ENCODE data around the gene GATAD2B.
A peak's percentile ranks its signal among the peaks of the same experiment; 100 is the strongest.
"Not testable (repeated sequence)": the region's sequence is repeated elsewhere in the genome, so short reads cannot be mapped to it uniquely, and the experiment has no call there.

Gene GATAD2B

DNA sequence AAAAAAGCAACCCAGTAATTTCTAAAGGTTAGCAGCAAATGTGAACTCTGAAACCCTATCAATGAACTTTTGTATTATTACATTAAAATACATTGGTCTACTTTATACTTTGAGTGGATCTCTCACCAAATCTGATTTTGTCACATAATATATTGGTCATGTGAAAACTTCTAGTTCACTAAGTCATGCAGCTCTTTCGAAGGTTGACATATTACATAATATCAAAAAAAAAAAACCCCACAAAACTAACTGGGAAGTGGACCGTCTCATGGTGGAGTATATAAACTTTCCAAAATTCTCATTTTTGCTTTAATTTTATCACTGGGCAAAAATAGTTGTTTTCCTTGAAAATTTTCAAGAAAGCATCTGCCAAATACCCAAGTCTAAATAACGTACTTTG lies 50.4 kb downstream of the GATAD2B start:
- FAIRE-seq (no peak), DNase-seq (ENCODE audit: insufficient read length) (no peak)
- TF ChIP-seq TAF1 (IDR thresholded peaks at IDR 0.05; ENCODE audit: borderline replicate concordance, low read depth, low read length) (no peak), POLR2AphosphoS5 (IDR thresholded peaks at IDR 0.05; ENCODE audit: low read depth, low read length) (no peak)

DNA sequence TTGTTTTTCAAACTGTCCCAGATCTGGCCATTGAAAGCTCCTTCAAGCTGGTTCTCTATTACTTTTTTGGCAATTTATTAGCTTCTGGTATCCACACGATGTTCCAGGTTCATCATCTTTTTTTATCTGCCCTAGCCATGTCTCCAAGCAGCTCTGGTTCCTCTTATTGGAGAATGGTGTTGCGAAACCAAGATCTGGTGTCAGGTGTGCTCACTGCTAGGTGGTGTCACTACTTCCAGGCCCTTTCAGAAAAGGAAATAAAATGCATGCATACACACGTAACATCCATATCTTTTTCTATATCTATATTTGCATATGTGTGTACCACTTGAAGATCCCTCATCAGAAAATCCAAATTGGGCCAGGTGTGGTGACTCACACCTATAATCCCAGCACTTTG lies 53.3 kb downstream of the GATAD2B start:
- TF ChIP-seq POLR2AphosphoS5 (IDR thresholded peaks at IDR 0.05; ENCODE audit: low read depth, low read length) (no peak), POLR2A (IDR thresholded peaks at IDR 0.05; ENCODE audit: low read depth, low read length) (no peak)
- DNase-seq (ENCODE audit: insufficient read length): no peak
- FAIRE-seq: no peak

DNA sequence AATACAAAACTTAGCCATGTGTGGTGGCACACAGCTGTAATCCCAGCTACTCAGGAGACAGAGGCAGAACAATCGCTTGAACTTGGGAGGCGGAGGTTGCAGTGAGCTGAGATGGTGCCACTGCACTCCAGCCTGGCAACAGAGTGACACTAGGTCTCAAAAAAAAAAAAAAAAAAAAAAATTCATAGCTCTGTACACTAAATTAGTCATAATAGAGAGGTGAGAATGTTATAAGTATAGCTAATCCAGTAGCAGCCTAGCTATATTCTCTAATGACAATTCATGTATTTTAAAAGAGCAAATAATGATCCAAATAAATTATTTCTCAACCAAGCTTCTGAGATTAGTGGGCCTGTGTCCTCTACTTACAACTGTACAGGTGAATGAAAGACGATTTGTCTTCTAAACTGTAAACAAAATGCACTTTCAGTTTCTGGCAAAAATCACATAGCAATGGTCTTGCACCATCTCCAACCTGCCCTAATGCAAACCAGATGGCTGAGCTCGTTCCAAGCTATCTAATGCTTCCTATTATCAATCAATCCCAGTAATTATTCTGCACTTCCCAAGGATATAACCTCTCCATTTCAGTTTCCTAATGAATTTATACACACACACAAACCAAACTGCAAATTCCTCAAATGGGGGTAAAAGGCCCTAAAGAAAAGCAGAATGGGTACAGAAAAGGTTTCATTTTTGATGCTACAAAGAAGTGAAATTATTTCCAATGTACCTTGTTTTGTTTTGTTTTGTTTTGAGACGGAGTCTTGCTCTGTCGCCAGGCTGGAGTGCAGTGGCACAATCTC lies 56.5 kb downstream of the GATAD2B start:
- DNase-seq (ENCODE audit: insufficient read length): no peak

DNA sequence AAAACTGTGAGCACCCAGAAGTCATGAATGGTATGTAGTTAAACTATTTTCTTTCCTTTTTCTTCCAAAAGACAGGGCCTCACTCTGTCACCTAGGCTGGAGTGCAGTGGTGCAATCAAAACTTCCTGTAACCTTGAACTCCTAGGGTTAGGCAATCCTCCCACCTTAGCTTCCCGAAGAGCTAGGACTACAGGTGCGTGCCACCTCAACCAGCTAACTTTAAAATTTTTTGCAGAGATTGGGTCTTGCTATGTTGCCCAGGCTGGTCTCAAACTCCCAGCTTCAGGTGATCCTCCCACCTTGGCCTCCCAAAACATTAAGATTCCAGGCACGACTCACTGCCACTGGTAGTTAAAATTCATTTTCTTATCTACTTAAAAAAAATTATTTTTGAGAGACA lies 62.5 kb downstream of the GATAD2B start:
- no peak for TF ChIP-seq POLR2A (IDR thresholded peaks at IDR 0.05; ENCODE audit: low read depth, low read length)
- no peak for TF ChIP-seq POLR2AphosphoS5 (IDR thresholded peaks at IDR 0.05; ENCODE audit: low read depth, low read length)
- TF ChIP-seq TAF1 (IDR thresholded peaks at IDR 0.05; ENCODE audit: borderline replicate concordance, low read depth, low read length): no peak
- no peak for FAIRE-seq
- no peak for DNase-seq (ENCODE audit: insufficient read length)

More for the DNA sequence above, 56.5 kb downstream of the GATAD2B start:
- FAIRE-seq: no peak
- TF ChIP-seq POLR2A (IDR thresholded peaks at IDR 0.05; ENCODE audit: low read depth, low read length) (no peak), POLR2AphosphoS5 (IDR thresholded peaks at IDR 0.05; ENCODE audit: low read depth, low read length) (no peak), TAF1 (IDR thresholded peaks at IDR 0.05; ENCODE audit: borderline replicate concordance, low read depth, low read length) (no peak)

DNA sequence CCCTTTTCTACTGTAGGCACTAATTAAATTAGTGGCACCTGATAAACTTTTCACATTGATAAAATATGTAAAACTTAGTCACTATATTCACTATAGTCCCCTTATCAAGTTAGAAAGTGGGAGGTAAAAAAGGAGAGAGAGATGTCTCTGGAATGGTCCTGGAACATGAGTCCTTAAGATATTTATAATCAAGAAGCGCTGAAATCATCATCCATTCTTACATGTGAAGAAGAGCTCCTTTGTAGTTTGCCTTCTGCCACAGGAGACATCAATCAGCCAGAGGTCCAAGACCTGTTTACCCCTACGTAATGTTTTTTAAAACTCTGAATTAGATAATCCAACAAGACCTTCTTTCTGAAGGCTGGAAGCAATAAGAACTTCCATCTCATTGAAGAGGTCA lies 65.3 kb downstream of the GATAD2B start:
- FAIRE-seq (no peak), DNase-seq (ENCODE audit: insufficient read length) (no peak)
- TF ChIP-seq TAF1 (IDR thresholded peaks at IDR 0.05; ENCODE audit: borderline replicate concordance, low read depth, low read length) (no peak), POLR2A (IDR thresholded peaks at IDR 0.05; ENCODE audit: low read depth, low read length) (no peak), POLR2AphosphoS5 (IDR thresholded peaks at IDR 0.05; ENCODE audit: low read depth, low read length) (no peak)

DNA sequence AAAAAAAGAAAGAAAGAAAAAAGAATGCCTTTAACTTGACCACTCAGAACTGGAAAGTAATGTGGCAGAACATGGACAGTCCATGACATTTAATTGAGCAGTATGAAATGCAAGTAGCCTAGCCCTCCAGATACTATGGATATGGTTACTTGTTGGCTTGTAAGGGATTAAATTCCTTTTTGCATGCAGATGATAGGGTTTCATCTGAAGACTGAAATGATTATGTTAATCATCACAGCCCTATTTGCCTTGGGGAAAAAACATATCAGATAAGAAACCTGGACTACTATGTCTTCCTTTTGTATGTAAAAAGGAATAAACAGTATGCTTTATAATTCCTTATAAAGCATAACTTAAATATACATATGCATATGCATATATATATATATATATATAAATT lies 66.0 kb downstream of the GATAD2B start:
- TF ChIP-seq POLR2AphosphoS5 (IDR thresholded peaks at IDR 0.05; ENCODE audit: low read depth, low read length): no peak
- TF ChIP-seq POLR2A (IDR thresholded peaks at IDR 0.05; ENCODE audit: low read depth, low read length): no peak
- TF ChIP-seq TAF1 (IDR thresholded peaks at IDR 0.05; ENCODE audit: borderline replicate concordance, low read depth, low read length): no peak
- DNase-seq (ENCODE audit: insufficient read length) (no peak), FAIRE-seq (no peak)

DNA sequence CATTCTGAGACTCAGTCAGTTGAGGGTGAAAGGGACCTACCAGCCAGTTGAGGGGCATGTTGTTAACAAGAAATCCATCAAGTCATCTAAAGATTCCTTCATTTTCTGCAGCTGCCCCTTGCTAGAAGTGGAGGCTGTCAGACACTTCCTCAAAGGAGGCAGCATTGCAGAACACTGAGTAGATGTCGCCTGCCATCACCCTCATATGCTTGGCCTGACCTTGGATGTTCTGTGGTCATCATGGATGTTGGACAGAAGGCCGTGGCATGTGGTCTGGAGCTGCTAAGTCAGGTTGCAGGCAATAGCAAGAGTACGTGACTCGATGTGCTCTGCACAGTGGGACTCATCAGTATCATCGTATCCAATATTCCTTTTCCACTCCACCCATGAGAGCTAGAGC lies 70.6 kb downstream of the GATAD2B start:
- DNase-seq (ENCODE audit: insufficient read length): no peak
- TF ChIP-seq POLR2AphosphoS5 (IDR thresholded peaks at IDR 0.05; ENCODE audit: low read depth, low read length) (no peak), TAF1 (IDR thresholded peaks at IDR 0.05; ENCODE audit: borderline replicate concordance, low read depth, low read length) (no peak), POLR2A (IDR thresholded peaks at IDR 0.05; ENCODE audit: low read depth, low read length) (no peak)
- no peak for FAIRE-seq

DNA sequence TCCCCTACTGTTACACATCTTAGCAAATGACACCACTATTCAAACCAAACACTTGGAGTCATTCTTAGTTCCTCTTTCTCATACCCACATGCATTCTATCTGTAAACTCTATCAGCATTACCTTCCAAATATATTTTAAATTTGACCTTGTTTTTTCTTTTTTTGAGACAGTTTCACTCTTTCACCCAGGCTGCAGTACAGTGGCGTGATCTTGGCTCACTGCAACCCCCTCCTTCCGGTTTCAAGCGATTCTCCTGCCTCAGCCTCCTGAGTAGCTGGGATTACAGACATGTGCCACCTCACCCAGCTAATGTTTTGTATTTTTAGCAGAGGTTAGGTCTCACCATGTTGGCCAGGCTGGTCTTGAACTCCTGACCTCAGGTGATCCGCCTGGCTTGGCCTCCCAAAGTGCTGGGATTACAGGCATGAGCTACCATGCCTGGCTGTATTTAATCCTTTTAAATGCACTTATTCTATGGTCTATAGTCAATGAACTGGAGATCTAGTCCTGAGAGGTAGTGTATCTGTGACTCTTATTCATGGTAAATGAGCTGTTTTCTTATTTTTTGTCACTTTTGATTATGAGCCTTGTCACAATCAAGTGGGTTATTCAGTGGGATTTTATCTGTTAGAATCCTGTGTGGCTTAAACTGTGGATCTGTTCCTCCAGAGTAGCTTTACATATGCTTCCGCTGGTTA lies 73.1 kb downstream of the GATAD2B start:
- DNase-seq (ENCODE audit: insufficient read length): no peak
- no peak for FAIRE-seq
- no peak for TF ChIP-seq TAF1 (IDR thresholded peaks at IDR 0.05; ENCODE audit: borderline replicate concordance, low read depth, low read length)
- no peak for TF ChIP-seq POLR2A (IDR thresholded peaks at IDR 0.05; ENCODE audit: low read depth, low read length)
- no peak for TF ChIP-seq POLR2AphosphoS5 (IDR thresholded peaks at IDR 0.05; ENCODE audit: low read depth, low read length)

DNA sequence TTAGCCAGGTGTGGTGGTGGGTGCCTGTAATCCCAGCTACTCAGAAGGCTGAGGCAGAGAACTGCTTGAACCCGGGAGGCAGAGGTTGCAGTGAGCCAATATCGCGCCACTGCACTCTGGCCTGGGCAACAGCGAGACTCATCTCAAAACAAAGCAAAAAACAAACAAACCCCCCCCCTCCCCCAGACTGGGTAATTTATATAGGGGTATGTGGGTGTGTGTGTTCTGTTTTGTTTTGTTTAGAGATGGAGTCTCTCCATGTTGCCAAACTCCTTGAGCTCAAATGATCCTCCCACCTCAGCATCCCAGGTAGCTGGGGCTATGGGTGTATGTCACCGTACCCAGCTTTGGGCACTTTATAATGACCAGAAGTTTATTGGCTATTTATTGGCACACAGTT lies 74.0 kb downstream of the GATAD2B start:
- FAIRE-seq (no peak), DNase-seq (ENCODE audit: insufficient read length) (no peak)
- no peak for TF ChIP-seq POLR2AphosphoS5 (IDR thresholded peaks at IDR 0.05; ENCODE audit: low read depth, low read length)
- no peak for TF ChIP-seq POLR2A (IDR thresholded peaks at IDR 0.05; ENCODE audit: low read depth, low read length)
- no peak for TF ChIP-seq TAF1 (IDR thresholded peaks at IDR 0.05; ENCODE audit: borderline replicate concordance, low read depth, low read length)

DNA sequence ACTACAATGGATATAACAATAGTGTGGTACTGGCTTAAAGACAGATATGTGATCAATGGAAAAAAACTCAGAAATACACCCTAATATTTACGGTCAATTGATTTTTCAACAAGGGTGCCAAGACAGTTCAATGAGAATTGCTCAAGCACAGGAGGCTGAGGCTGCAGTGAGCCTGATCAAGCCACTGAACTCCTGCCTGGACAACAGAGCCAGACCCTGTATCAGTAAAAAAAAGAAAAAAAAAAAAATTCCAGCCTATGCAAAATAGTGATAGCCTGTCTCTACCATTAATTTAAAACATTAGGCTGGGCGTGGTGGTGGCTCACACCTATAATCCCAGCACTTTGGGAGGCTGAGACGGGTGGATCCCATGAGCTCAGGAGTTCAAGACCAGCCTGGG lies 77.6 kb downstream of the GATAD2B start:
- FAIRE-seq (no peak), DNase-seq (ENCODE audit: insufficient read length) (no peak)
- no peak for TF ChIP-seq POLR2AphosphoS5 (IDR thresholded peaks at IDR 0.05; ENCODE audit: low read depth, low read length)
- TF ChIP-seq POLR2A (IDR thresholded peaks at IDR 0.05; ENCODE audit: low read depth, low read length): no peak
- TF ChIP-seq TAF1 (IDR thresholded peaks at IDR 0.05; ENCODE audit: borderline replicate concordance, low read depth, low read length): no peak

DNA sequence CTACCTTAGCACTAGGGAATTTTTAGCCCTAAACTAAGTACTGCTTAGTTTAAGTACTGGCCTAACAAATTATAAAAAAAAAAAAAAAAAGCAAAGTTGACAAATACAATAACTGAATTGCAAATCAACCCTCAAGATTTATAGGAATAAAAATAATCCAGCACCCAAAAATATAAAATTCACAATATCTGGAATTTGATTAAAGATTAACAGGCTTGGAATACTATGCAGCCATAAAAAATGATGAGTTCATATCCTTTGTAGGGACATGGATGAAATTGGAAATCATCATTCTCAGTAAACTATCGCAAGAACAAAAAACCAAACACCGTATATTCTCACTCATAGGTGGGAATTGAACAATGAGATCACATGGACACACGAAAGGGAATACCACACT lies 78.4 kb downstream of the GATAD2B start:
- not testable (repeated sequence) for DNase-seq (ENCODE audit: insufficient read length); FAIRE-seq

DNA sequence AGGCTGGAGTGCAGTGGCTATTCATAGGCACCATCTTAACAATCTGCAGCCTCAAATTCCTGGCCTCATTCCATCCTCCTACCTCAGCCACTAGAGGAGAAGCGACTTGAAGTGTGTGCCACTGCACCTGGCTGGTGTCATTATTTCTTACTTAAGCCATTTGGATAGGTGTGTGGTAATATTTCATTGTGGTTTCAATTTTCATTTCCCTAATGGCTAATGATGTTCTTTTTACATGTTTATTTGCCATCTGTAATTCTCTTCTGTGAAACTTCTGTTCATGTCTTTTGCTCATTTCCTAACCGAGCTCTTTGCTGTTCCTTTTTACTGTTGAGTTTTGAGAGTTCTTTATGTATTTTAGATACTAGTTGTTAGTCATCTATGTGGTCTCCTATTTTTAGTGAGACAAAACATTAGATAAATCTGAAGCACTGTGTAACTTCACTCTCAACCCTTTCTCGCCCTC lies 80.7 kb downstream of the GATAD2B start:
- FAIRE-seq: peak; percentile 42
- TF ChIP-seq POLR2A (IDR thresholded peaks at IDR 0.05; ENCODE audit: low read depth, low read length) (no peak), POLR2AphosphoS5 (IDR thresholded peaks at IDR 0.05; ENCODE audit: low read depth, low read length) (no peak), TAF1 (IDR thresholded peaks at IDR 0.05; ENCODE audit: borderline replicate concordance, low read depth, low read length) (no peak)
- DNase-seq (ENCODE audit: insufficient read length): no peak
